NK-92 (cell line): ENCODE results near the gene USP15.
"Not testable (repeated sequence)": the region's sequence is repeated elsewhere in the genome, so short reads cannot be mapped to it uniquely, and the experiment has no call there.

Source experiments
- DNase-seq: peaks from one replicate; lab custom pipeline; 2025; ENCODE audit not compliant: unreplicated experiment; lab: John Stamatoyannopoulos, UW

Gene USP15

DNA sequence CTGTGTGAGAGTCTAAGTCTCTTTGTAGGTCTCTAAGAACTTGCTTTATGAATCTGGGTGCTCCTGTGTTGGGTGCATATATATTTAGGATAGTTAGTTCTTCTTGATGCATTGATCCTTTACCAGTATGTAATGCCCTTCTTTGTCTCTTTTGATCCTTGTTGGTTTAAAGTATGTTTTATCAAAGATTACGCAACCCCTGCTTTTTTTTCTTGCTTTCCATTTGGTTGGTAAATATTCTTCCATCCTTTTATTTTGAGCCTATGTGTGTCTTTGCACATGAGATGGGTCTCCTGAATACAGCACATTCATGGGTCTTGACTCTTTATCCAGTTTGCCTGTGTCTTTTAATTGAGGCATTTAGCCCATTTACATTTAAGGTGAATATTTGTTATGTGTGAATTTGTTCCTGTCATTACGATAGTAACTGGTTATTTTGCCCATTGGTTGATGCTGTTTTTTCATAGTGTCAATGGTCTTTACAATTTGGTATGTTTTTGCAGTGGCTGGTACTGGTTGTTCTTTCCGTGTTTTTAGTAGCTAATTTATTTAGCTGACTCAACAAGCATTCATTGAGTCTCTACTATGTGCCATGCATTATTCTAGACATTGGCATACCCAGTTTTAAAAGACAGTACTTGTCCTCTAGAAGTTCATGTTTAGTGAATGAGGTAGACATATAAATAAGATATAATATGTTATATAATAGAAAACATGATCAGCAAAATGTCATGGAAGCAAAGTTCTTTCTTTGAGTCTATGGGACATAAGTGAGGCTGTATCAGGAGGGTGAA is 108.4 kb downstream of the USP15 start:
- not testable (repeated sequence) for DNase-seq

GRCh38 chr12:62370189-62370588 is 110.0 kb downstream of the USP15 start:
- DNase-seq: no peak

- no peak for DNase-seq
Measured at GRCh38 chr12:62371661-62372060, 111.5 kb downstream of the USP15 start.

DNA sequence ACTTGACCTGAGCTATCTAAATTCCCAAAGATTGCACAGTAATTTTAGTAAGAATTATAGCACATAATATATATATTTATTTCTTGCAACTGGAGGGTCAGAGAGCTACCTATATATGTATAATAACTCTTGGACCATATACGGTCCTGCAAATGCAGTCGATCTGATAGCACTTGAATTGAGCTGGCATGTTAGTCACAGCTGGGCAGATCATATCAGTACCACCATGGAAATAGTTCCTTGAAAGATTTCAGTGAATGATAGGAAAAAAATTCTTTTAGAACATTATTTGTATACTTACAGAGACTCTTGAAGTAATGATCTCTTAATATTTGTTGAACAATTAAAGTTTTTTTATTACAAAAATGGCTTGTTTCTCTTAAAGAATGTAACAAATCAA is 111.9 kb downstream of the USP15 start:
- no peak for DNase-seq

GRCh38 chr12:62372825-62373224 is 112.6 kb downstream of the USP15 start:
- no peak for DNase-seq

DNA sequence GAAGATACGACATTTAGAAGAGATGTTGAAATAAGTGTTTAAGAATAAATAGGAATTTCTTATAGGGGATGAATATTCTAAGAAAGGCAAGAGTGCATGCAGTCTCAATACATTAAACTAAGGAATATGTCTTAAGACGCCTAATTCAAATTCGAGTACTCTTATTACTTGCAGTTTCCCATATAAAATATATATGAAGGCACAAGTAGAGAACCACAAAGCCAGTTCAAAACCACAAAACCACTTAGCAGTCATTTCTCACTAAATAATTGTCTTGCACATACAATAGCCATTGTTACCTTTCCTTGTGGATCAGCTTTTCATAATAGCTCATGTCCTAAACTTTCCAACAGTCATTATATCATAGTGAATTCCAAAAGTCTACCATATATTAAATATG is 115.4 kb downstream of the USP15 start:
- no peak for DNase-seq

DNA sequence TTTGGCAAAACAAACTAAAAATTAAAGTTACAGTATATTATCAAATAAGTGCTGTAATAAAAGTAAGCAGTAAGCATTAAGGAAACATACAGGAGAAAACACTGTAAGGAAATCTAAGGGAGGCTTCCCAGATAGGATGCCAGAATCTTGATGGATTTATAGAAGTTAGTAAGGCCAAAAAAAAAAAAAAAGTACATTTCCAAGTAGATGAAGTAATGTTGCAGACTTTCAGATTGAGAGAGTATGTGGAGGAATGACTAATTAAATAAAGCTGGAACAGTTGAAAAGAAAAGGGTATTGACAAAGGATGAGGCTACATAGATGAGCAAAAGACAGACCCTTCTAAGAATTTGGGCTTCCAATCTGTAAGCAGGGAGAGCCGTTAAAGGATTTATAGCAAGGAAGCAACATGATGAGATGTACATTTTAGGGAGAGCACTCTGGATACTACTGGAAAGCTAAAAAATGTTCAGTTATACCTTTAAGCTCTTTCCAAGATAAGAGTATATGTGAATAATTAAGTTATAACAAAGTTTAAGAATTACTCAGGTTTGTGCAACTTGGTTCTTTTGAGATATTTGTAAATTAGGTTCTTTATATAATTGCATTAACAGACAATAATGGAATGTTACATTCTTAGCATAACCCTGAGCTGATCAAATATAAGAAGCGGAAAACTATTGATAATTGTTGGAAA is 119.0 kb downstream of the USP15 start:
- DNase-seq: no peak

DNA sequence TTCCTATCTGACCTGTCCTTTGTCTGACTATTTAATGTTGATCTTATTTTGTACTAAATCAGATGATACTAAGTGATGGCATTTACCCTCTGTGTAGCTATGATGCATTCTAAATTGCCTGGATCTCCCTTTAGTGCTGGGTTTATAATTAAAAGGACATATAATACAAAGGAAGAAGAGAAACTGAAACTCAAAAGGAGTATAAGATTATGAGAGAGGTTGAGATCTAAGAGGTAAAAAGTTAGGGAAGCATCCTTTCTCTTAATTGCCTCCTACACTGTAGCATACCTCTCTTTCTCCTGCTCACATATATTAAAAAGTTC is 119.5 kb downstream of the USP15 start:
- no peak for DNase-seq

- no peak for DNase-seq
Measured at GRCh38 chr12:62382526-62382925, 122.3 kb downstream of the USP15 start.

DNA sequence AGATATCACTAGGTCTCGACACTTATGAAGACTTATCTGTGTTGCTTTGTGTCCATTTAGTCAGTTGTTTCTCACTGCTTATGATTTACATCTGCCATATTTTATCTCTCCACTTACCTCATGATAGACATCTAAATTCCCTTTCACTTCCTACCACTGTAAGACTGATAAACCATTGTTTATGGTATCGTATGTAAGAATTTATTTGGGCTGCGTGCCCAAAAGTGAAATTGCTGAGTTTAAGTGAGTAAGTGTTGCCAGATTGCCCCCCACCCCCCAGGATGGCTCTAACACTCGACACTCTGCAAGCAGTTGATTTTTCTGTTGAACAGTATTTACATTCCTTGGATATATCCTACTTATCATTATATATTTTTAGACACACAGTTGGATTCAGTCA is 136.5 kb downstream of the USP15 start:
- DNase-seq: no peak

DNA sequence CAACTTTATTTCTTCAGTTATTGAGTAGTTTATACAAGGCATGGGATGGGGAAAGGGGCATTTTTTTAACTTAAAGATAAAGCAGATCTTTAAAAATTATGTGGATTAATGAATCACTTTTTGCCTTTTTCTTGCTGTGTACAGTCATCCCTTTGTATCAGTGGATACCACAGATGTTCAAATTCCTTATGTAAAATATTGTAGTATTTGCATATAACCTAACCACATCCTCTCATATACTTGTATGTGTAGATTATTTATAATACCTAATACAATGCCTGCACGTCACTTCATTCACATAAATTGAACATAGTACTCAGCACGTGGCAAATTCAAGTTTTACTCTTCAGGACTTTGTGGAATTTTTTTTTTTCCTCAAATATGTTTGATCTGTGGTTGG is 139.9 kb downstream of the USP15 start:
- DNase-seq: no peak

DNA sequence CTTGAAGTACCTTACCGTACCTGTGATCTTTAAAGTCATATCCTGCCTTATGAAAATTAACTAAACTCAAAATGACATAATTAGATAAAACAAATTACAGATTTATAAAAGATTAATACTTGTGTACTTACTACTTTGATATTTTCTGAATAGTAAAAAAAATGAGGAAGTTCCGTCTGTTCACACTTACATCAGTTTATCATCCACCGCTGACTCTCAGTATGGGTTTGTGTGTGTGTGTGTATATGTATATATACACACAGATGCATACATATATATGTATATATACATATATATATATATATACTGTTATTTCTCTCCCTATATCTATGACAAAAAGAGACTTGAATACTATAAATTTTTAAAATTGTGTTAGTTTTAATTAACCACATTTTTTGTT is 141.4 kb downstream of the USP15 start:
- no peak for DNase-seq

GRCh38 chr12:62403031-62403430 is 142.8 kb downstream of the USP15 start:
- no peak for DNase-seq

DNA sequence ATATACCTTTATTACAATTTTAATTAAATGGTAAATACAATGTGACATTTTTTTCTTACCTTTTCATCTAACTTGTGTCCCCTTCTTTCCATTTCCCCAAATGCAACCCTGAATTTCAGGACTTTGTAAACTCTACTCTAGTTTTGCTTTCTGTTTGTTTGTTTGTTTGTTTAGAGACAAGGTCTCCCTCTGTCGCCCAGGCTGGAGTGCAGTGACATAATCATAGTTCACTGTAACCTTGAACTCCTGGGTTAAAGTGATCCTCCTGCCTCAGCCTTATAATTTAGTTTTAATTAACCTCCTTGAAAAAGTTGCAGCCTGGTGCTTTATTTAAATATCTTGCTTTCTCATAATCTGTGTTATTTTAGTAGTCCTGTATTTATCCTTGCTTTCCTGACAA is 147.4 kb downstream of the USP15 start:
- DNase-seq: no peak

GRCh38 chr12:62409068-62409467 is 148.9 kb downstream of the USP15 start:
- no peak for DNase-seq

GRCh38 chr12:62414180-62414579 is 154.0 kb downstream of the USP15 start:
- no peak for DNase-seq

- no peak for DNase-seq
Measured at GRCh38 chr12:62426089-62426488, 165.9 kb downstream of the USP15 start.

- no peak for DNase-seq
Measured at GRCh38 chr12:62429457-62429856, 169.3 kb downstream of the USP15 start.

DNA sequence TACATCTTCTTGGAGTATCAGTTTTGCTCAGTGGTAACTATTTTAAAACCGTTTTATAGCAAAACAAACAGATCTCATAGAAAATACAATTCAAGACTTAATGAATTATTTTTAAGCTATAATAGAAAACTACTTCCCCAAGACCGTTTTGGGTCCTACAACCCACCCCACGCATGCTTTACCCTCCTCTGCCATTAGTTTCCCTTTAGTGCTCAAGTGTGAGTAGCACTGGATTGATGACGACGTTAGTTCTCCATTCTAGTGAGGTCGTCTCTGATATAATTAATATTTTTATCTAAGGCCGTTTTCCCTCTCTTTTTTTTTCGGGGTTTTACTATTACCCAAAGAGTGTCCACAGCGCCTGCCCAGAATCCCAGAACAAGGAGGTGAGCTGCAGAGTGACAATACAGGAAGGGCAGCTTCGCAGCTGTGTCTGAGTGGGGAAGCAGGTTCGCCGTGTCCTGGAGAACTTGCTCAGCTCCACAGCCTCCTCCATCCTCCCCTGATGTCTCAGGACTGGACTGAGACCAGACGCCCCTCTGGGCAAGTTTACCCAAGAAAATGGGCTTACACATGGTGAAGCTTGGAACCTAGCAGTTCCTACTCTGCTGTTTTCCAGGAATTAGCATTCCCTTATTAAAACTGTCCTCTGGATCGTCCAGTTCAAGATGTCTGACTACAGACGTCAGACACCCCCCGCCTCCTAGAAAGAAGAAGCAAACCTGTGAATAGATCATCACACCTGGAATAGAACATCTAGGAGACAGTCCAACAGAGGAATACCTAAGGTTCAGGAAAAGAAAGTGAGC is 174.5 kb downstream of the USP15 start:
- no peak for DNase-seq

DNA sequence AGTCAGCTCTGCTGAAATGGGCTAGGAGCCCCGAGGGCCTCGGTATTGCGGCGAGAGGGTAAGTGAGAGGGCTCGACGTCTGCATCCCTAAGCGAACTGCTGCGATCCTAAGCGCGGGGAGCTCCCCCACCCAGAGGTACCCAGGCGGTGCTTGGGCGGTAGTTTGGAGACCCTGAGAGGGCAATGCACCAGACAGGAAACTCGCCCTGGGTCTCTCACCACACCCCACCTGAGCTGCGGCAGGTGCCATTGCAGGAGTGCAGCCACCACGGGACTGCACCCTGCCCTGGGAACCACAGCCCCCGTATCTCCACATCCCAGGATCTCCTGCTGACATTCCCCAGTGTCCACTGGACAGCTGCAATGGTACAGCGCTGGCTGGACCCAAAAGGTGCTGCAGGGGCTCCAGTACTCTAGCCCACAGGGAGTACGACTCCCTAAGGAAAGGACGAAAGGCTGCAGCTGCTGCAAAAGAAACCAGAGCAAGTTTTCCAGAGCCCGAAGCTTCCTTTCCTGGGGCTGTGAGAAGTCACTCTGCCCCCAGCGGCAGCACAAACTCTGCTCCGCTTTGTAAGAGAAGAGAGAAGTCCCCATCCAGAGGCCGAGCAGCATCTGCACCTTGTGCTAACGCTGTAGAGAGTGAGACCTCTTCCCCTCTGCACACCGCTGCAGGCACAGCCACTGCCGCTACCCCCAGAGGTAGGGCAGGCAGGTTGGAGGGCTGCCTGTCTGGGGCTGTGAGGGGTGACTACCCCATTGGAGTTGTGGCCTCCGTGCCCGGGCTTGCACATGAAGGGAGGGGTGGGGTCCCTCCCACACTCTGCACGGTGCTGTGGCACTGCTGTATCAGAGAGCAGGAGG is 175.3 kb downstream of the USP15 start:
- no peak for DNase-seq

DNA sequence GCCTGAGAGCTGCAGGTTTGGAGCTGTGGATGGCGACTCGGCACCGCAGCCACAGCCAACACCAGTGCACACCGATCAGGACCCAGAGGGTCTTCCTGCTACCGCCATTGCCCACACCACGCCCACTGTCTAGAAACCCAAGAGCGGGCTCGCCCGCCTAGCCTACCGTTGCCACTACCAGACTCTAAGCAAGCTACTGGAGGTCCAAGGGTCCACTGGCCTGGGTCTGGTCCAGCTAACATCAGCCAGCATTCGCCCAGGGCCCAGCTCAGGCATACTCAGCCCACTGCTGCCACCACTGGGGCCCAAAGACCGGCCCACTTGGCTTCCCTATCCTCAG is 175.9 kb downstream of the USP15 start:
- DNase-seq: no peak
